ENCODE results near the gene PRKAG2. TPM values are rescaled to one million over a fixed set of nuclear protein-coding genes. Genes with fewer than 3 reads are reported as not detected.

The PRKAG2 gene
- total and polyA plus RNA-seq, 2 of the 13 experiments (the other 11 are each of a cell fraction or from before 2014, with no cell fraction given) = 0.90 to 1.3 TPM

DNA sequence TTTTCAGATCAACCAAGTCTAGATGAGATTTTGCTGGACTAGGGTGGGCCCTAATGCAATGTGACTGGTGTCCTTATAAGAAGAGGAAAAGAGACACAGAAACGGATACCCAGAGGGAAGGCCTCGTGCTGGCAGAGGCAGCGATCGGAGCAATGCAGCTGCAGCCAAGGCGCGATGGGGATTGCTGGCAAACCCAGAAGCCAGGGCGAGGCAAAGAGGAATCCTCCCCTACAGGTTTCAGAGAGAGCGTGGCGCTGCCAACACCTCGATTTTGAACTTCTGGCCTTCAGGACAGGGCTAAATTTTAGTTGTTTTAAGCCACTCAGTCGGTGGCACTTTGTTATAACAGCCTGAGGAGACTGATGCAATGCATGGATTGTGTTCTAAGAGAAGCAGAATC lies 200.2 kb downstream of the PRKAG2 start:
- no peak for ATAC-seq
- CTCF ChIA-PET (ENCODE audit: low intra/inter-chr PET ratio, low total read pairs) = no interaction called here
- intact Hi-C loops (cut with micrococcal nuclease; ENCODE audit: unreplicated experiment) = no loop called here
- H4K20me1 ChIP-seq (ENCODE audit: insufficient read depth, low read length) = no peaks in the 10 kb centered on the region
- no peak for FAIRE-seq
- H3K9ac ChIP-seq (ENCODE audit: insufficient read depth, low read depth, low read length) = no peak overlapping the region
- no peak overlapping the region for H3K4me3 ChIP-seq (replicated peaks in 1 of 3; ENCODE audit: insufficient read depth in 1 of 3, low read depth in 2 of 3, low read length in 3 of 3)
- POLR2A ChIA-PET = no interaction called here
- no peak overlapping the region for H3K4me2 ChIP-seq (ENCODE audit: low read depth, low read length)
- WGBS (ENCODE audit: low lambda C conversion rate) = 56% methylated on average over 9 of the region's 11 CpGs
- in situ Hi-C loops (cut with HindIII; ENCODE audit: extremely low pct_ligation_motif_present, low pct_unique_long_range_greater_than_20kb) = no loop called here
- H3K36me3 ChIP-seq (replicated peaks in 1 of 2; ENCODE audit: control insufficient read depth in 1 of 2, insufficient read depth in 2 of 2, low read length in 2 of 2) = no peaks in the 10 kb centered on the region
- no peak overlapping the region for H2AFZ ChIP-seq (ENCODE audit: low read length)
- H3K79me2 ChIP-seq (ENCODE audit: insufficient read depth, low read length) = no peaks in the 10 kb centered on the region
- no peak for DNase-seq (ENCODE audit: low spot score)
- no peak overlapping the region for H3K27ac ChIP-seq (ENCODE audit: extremely low read length, insufficient read depth, low read length)
- H3K9me3 ChIP-seq (ENCODE audit: low read length) = no peaks in the 10 kb centered on the region
- no TSS peak for BruUV-seq (replicated peaks)
- H3K4me1 ChIP-seq (ENCODE audit: insufficient read depth, low read length) = no peaks in the 10 kb centered on the region
- peaks cover 0 to 14% of the 10 kb centered on the region in 2 experiments; a peak in 1 of 5 replicates for H3K27me3 ChIP-seq (ENCODE audit: control insufficient read depth in 1 of 2, insufficient read depth in 2 of 2, low read length in 2 of 2)
- TF ChIP-seq CAMTA2 (CRISPR knock-in tag; IDR thresholded peaks at IDR 0.05; ENCODE audit: borderline replicate concordance) (no peak), KMT2A (CRISPR knock-in tag; IDR thresholded peaks at IDR 0.05) (no peak), ZNF337 (CRISPR knock-in tag; IDR thresholded peaks at IDR 0.05; ENCODE audit: borderline replicate concordance, low read depth) (no peak), ZNF768 (CRISPR knock-in tag; IDR thresholded peaks at IDR 0.05) (no peak), AGO2 (optimal IDR thresholded peaks at IDR 0.05; ENCODE audit: low read depth, low read length) (no peak), KAT8 (CRISPR knock-in tag; IDR thresholded peaks at IDR 0.05) (no peak), TOPORS (CRISPR knock-in tag; IDR thresholded peaks at IDR 0.05) (no peak), MZF1 (CRISPR knock-in tag; IDR thresholded peaks at IDR 0.05; ENCODE audit: borderline replicate concordance) (no peak), FLYWCH1 (CRISPR knock-in tag; IDR thresholded peaks at IDR 0.05) (no peak), MAFF (IDR thresholded peaks at IDR 0.05; ENCODE audit: low read depth, low read length) (no peak), MYNN (CRISPR knock-in tag; IDR thresholded peaks at IDR 0.05; ENCODE audit: low read depth) (no peak), SP2 (CRISPR knock-in tag; IDR thresholded peaks at IDR 0.05) (no peak), ATM (IDR thresholded peaks at IDR 0.05; ENCODE audit: borderline replicate concordance) (no peak)
- TF ChIP-seq, protein P1, sequence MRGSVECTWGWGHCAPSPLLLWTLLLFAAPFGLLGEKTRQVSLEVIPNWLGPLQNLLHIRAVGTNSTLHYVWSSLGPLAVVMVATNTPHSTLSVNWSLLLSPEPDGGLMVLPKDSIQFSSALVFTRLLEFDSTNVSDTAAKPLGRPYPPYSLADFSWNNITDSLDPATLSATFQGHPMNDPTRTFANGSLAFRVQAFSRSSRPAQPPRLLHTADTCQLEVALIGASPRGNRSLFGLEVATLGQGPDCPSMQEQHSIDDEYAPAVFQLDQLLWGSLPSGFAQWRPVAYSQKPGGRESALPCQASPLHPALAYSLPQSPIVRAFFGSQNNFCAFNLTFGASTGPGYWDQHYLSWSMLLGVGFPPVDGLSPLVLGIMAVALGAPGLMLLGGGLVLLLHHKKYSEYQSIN (CRISPR knock-in tag; IDR thresholded peaks at IDR 0.05; ENCODE audit: borderline replicate concordance) = no peak
- TF ChIP-seq, protein P2, sequence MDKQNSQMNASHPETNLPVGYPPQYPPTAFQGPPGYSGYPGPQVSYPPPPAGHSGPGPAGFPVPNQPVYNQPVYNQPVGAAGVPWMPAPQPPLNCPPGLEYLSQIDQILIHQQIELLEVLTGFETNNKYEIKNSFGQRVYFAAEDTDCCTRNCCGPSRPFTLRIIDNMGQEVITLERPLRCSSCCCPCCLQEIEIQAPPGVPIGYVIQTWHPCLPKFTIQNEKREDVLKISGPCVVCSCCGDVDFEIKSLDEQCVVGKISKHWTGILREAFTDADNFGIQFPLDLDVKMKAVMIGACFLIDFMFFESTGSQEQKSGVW (CRISPR knock-in tag; IDR thresholded peaks at IDR 0.05; ENCODE audit: borderline replicate concordance) = no peak
